Mucosa of stomach (tissue), 1 donor: Measurements from ENCODE around the gene TRIM8.
"Not testable (repeated sequence)": the region's sequence is repeated elsewhere in the genome, so short reads cannot be mapped to it uniquely, and the experiment has no call there.

ENCODE experiments used
- H3K27me3 ChIP-seq: one replicate; pipeline ENCODE4 v1.7.0; 2013; ENCODE audit warnings: mild to moderate bottlenecking, low read length; ENCODE audit not compliant: control insufficient read depth, insufficient read depth
- H3K36me3 ChIP-seq: one replicate; pipeline ENCODE4 v1.7.0; 2013; ENCODE audit warnings: low read length; ENCODE audit not compliant: control insufficient read depth, insufficient read depth
- H3K4me1 ChIP-seq: one replicate; pipeline ENCODE4 v1.7.0; 2013; ENCODE audit warnings: mild to moderate bottlenecking, low read length; ENCODE audit not compliant: control insufficient read depth, insufficient read depth
- H3K4me3 ChIP-seq: one replicate; pipeline ENCODE4 v1.7.0; 2013; ENCODE audit warnings: low read length
- H3K9ac ChIP-seq: one replicate; pipeline ENCODE4 v1.7.0; 2013; ENCODE audit warnings: mild to moderate bottlenecking, low read length, moderate library complexity
- H3K9me3 ChIP-seq: one replicate; pipeline ENCODE4 v1.7.0; 2013; ENCODE audit warnings: mild to moderate bottlenecking, low read length, moderate library complexity; ENCODE audit not compliant: control insufficient read depth
- donor health status: Pancreatic carcinoma.

The TRIM8 gene

DNA sequence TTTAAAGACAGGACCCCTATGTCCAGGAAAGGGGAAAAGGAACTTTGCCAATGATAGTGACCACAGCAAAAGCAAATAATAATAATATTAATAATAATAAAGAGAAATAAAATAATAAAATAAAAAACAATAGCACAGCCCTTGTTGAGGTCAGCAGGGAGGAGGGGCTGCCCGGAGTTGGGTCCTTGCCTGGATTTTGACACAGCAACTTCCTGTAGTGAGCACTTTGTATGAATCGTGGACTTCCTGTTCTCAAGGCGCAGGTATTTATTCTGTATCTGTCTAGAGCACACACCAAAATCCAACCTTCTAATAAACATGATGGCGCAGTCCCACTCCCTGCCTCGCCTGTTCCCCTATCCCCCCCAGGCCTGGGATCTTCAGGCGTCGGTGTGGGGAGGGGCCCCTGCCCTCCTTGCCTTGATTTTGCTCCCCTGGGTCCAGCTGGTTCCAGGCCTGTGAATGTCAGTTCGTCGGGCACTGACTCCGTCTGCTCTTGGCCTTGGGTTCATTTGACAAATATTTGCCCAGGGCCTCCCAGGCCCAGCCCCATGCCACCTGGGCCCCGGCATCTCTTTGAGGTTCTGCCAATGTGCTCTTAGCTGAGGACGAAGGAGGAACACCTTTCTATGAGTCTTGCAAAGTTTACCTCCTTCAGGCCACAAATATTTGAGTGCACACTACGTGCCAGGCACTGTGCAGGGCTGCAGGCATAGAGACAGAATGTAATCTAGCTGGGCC is 13.9 kb downstream of the TRIM8 start:
- Histone ChIP-seq H3K9ac (peak overlapping the region; percentile 54), H3K4me3 (no peak overlapping the region), H3K9me3 (no peaks in the 10 kb centered on the region), H3K36me3 (peaks cover 14% of the 10 kb centered on the region), H3K27me3 (no peaks in the 10 kb centered on the region), H3K4me1 (peaks cover 65% of the 10 kb centered on the region)

DNA sequence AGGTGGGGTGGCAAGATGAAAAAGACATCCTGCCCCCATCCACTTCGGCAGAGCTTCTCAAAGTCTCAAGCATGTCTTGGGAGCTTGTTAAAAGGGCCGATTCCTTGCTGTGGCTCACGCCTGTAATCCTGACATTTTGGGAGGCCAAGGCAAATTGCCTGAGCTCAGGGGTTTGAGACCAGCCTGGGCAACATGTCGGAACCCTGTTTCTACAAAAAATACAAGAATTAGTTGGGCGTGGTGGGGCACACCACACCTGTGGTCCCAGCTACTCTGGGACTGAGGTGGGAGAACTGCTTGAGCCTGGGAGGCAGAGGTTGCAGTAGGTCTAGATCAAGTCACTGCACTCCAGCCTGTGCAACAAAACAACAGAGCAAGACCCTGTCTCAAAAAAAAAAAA is 14.5 kb downstream of the TRIM8 start:
- no peaks in the 10 kb centered on the region for H3K9me3 ChIP-seq
- no peak overlapping the region for H3K9ac ChIP-seq
- no peaks in the 10 kb centered on the region for H3K27me3 ChIP-seq
- H3K4me3 ChIP-seq, result no peak overlapping the region
- H3K4me1 ChIP-seq, result peaks cover 59% of the 10 kb centered on the region
- H3K36me3 ChIP-seq, result peaks cover 10% of the 10 kb centered on the region

GRCh38 chr10:102660888-102661657 is 16.8 kb downstream of the TRIM8 start:
- H3K9me3 ChIP-seq, result no peaks in the 10 kb centered on the region
- H3K4me3 ChIP-seq, result no peak overlapping the region
- H3K4me1 ChIP-seq, result peaks cover 55% of the 10 kb centered on the region
- H3K36me3 ChIP-seq, result peaks cover 4% of the 10 kb centered on the region
- peak overlapping the region; percentile 43 for H3K9ac ChIP-seq
- H3K27me3 ChIP-seq, result no peaks in the 10 kb centered on the region

DNA sequence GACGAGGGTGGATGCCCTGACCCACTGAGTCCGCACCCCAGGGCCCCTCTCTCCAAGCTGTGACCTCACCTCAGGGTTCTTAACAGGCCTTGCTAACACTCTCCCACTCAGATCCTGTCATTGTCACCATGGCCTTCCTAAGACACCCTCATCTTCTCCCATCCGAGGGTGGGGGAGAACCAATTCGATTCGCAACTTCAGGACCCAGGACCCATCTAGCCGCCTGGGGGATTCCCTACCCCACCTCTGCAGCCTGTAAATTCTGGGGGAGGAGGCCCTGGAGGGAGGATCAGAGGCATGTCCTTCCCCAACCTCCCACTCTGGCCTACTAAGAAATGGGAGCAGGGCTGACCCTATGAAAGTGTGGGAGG is 17.4 kb downstream of the TRIM8 start:
- no peaks in the 10 kb centered on the region for H3K27me3 ChIP-seq
- H3K9me3 ChIP-seq, result no peaks in the 10 kb centered on the region
- H3K36me3 ChIP-seq, result peaks cover 4% of the 10 kb centered on the region
- peaks cover 51% of the 10 kb centered on the region for H3K4me1 ChIP-seq
- H3K9ac ChIP-seq, result peak overlapping the region; percentile 43
- no peak overlapping the region for H3K4me3 ChIP-seq

DNA sequence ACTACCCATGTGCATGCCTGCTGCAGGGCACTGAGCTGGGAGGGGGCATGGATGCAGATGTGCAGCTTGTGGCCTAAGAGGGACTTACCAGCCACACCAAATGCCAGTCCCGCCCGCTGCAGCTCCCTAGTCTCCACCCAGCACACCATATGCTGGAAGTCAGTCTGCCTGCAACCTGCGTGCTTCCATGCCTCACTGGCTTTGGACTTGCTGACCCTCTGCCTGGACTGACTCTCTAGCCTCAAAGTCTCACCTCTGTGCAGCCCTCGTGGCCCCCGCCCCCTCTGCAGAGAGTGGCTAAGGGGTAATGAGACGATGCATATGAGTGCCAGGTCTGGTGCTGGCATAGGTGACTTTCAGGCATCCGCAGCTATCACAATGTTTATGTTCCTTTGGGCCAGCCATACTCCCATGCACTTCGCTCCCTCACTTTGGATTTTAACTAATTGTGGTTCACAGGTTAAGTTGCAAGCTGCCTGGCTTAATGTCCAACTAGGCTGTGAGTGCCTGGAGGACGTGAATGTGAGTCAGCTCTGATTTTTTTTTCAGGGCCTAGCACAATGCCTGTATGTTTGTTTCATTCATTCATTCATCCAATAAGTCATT is 21.7 kb downstream of the TRIM8 start:
- no peaks in the 10 kb centered on the region for H3K9me3 ChIP-seq
- peaks cover 27% of the 10 kb centered on the region for H3K4me1 ChIP-seq
- H3K9ac ChIP-seq, result no peak overlapping the region
- H3K36me3 ChIP-seq, result no peaks in the 10 kb centered on the region
- H3K27me3 ChIP-seq, result no peaks in the 10 kb centered on the region
- H3K4me3 ChIP-seq, result no peak overlapping the region

- peaks cover 21% of the 10 kb centered on the region for H3K4me1 ChIP-seq
- H3K27me3 ChIP-seq, H3K4me3 ChIP-seq: not testable (repeated sequence)
Observed at GRCh38 chr10:102667411-102667810, 23.1 kb downstream of the TRIM8 start.

GRCh38 chr10:102668326-102669107 is 24.2 kb downstream of the TRIM8 start:
- Histone ChIP-seq H3K4me3 (no peak overlapping the region), H3K9ac (peak overlapping the region; percentile 58), H3K36me3 (no peaks in the 10 kb centered on the region), H3K9me3 (no peaks in the 10 kb centered on the region), H3K4me1 (peaks cover 24% of the 10 kb centered on the region), H3K27me3 (no peaks in the 10 kb centered on the region)

More at GRCh38 chr10:102667411-102667810, 23.1 kb downstream of the TRIM8 start:
- H3K36me3 ChIP-seq, H3K9me3 ChIP-seq, H3K9ac ChIP-seq: not testable (repeated sequence)

DNA sequence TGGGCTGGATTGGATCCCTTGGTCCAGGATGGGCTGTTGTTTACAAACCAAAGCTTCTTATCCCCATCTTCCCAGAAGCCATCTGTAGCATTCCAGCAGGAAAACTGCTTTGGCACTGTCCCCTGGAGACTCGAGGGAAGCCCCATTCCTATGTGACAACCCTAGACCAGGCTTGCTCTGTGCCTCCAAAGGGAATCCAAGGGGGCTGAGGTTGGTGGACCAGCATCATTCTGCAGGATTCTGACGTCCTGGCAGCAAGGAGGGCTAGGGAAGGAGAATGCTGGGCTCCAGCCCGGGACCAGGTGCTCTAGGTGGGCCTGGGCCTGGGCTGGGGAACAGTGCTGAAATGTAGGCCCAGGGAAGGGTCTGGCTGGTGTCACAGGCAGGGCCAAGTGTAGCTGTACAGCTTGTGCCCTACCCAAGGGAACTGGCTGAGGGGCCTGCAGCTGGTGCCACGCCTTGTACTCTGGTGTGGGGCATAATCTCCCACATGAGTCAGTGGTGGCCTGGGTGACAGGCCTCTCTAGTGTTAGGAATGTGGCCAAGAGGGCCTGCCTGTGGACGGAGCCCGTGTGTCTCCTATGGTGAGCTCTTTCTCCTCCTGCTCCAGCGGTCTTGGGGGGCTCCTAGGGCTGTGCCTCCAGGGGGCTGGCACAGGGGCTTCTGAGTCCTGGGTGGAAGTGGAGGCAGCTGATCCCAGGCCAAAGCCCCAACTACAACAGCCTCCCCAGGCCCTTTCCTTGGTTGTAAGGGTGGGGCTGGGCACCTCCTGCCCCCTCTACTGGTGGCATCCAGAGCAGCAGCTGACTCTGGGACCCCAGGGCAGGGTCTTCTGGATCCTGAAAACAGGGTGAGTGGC is 25.2 kb downstream of the TRIM8 start:
- Histone ChIP-seq H3K4me3 (no peak overlapping the region), H3K4me1 (peaks cover 33% of the 10 kb centered on the region), H3K36me3 (no peaks in the 10 kb centered on the region), H3K9me3 (no peaks in the 10 kb centered on the region), H3K27me3 (no peaks in the 10 kb centered on the region), H3K9ac (peak overlapping the region; percentile 58)

DNA sequence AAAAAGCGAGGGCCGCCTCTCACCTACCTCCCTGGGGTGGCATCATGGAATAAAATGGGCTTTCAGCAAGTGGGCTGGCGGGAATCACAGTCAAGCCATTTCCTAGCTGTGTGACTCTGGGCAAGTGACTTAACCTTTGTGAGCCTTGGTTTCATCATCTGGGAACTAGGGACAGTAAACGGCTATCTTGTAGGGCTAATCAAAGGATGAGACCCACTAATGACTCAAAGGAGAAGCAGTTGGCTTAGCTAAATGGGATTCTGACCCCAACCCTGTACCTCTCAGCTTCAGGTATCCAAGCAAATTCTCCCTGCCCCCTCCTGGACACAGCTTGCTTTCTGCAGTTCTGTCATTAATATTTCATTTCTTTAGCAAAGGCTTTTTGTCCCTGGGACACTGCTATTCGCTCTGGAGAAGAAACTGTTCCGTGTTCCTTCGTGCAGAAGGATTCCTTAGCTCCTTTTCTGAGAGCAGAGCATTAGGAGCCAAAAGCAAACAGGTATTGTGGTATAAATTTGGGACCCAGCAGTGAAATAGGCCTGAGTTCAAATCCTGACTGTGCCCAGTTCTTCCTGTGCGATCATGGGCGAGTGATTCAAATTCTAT is 25.9 kb downstream of the TRIM8 start:
- peaks cover 41% of the 10 kb centered on the region for H3K4me1 ChIP-seq
- H3K27me3 ChIP-seq, result no peaks in the 10 kb centered on the region
- H3K9ac ChIP-seq, result no peak overlapping the region
- no peaks in the 10 kb centered on the region for H3K36me3 ChIP-seq
- no peaks in the 10 kb centered on the region for H3K9me3 ChIP-seq
- no peak overlapping the region for H3K4me3 ChIP-seq

GRCh38 chr10:102670871-102671434 is 26.7 kb downstream of the TRIM8 start:
- peaks cover 45% of the 10 kb centered on the region for H3K4me1 ChIP-seq

More at GRCh38 chr10:102670871-102671434, 26.7 kb downstream of the TRIM8 start:
- H3K9ac ChIP-seq, result no peak overlapping the region
- no peaks in the 10 kb centered on the region for H3K27me3 ChIP-seq
- H3K4me3 ChIP-seq, result no peak overlapping the region
- H3K36me3 ChIP-seq, result no peaks in the 10 kb centered on the region
- H3K9me3 ChIP-seq, result no peaks in the 10 kb centered on the region
